Endodermal cell (in vitro differentiated cells): Measurements from ENCODE around the gene DLL1. TPM values are rescaled to one million over a fixed set of nuclear protein-coding genes. Genes with fewer than 3 reads are reported as not detected.

Source experiments
- DNase-seq: peaks from one replicate; pipeline ENCODE4 v3.0.0-alpha.2; 2017
- H3K27ac ChIP-seq: 2 replicates; pipeline ENCODE4 v1.5.1; 2013; ENCODE audit warnings: mild to moderate bottlenecking, low read depth, low read length, moderate library complexity
- H3K27me3 ChIP-seq: 2 replicates; pipeline ENCODE4 v1.6.1; 2013; ENCODE audit warnings: mild to moderate bottlenecking, low read length, moderate library complexity; ENCODE audit not compliant: insufficient read depth, control insufficient read depth, poor library complexity, severe bottlenecking
- H3K36me3 ChIP-seq: 2 replicates; pipeline ENCODE4 v1.7.0; 2013; ENCODE audit warnings: mild to moderate bottlenecking, low read length, moderate library complexity; ENCODE audit not compliant: control insufficient read depth, insufficient read depth
- H3K4me1 ChIP-seq: one replicate; pipeline ENCODE4 v1.7.0; 2013; ENCODE audit warnings: low read length; ENCODE audit not compliant: control insufficient read depth, insufficient read depth
- H3K4me3 ChIP-seq: 2 replicates; pipeline ENCODE4 v1.5.1; 2013; ENCODE audit warnings: mild to moderate bottlenecking, low read length, moderate library complexity
- H3K9ac ChIP-seq: 2 replicates; pipeline ENCODE4 v1.6.1; 2013; ENCODE audit warnings: mild to moderate bottlenecking, low read length, moderate library complexity; ENCODE audit not compliant: poor library complexity, severe bottlenecking; ENCODE audit errors: extremely low read depth
- H3K9me3 ChIP-seq: 2 replicates; pipeline ENCODE4 v1.6.1; 2013; ENCODE audit warnings: mild to moderate bottlenecking, low read length, moderate library complexity; ENCODE audit not compliant: control insufficient read depth
- H3K27ac Mint-ChIP-seq: 2 replicates; pipeline ENCODE4 v1.8.0; 2020; ENCODE audit warnings: mixed read lengths
- H3K27me3 Mint-ChIP-seq: 2 replicates; pipeline ENCODE4 v1.8.0; 2021; ENCODE audit warnings: mild to moderate bottlenecking, mixed read lengths; ENCODE audit not compliant: insufficient read depth
- H3K36me3 Mint-ChIP-seq: 2 replicates; pipeline ENCODE4 v1.8.0; 2020; ENCODE audit warnings: low read depth, mixed read lengths
- H3K4me1 Mint-ChIP-seq: 2 replicates; pipeline ENCODE4 v1.8.0; 2020; ENCODE audit warnings: mixed read lengths
- H3K4me3 Mint-ChIP-seq: 2 replicates; pipeline ENCODE4 v1.8.0; 2020; ENCODE audit warnings: mild to moderate bottlenecking, moderate library complexity, mixed read lengths
- H3K9me3 Mint-ChIP-seq: 2 replicates; pipeline ENCODE4 v1.8.0; 2020; ENCODE audit warnings: mild to moderate bottlenecking, mixed read lengths
- CTCF ChIP-seq: fragments of 200-600 bp; sonication (generic); conservative IDR thresholded peaks from 2 replicates; pipeline ENCODE4 v1.5.0; 2021; ENCODE audit warnings: antibody characterized with exemption, mild to moderate bottlenecking
- WGBS, 2 experiments: methylation state at CpG; one replicate each; pipeline versions ENCODE4 v1.1.5 to v1.1.7; 2013; ENCODE audit warnings: missing lambda C conversion rate in 2 of 2, mixed read lengths in 1 of 2; ENCODE audit not compliant: insufficient coverage in 1 of 2, insufficient read length in 1 of 2; 5-methylcytosine and 5-hydroxymethylcytosine counted together
- total RNA-seq, 2 donors: library from RNA; stranded (reverse); fragmentation: NEBNext Ultra II Directional in 1 of 2; extraction: Animal tissue kit (Norgen Biotek cat#: 25700) in 1 of 2; gene quantifications; 2 replicates in 1 of 2; 3 replicates in 1 of 2; pipeline ENCODE4 v1.2.1, GENCODE V29; 2021

The DLL1 gene
- total RNA-seq, 2 donors from 2014 or later = 3.1 to 3.6 TPM

- H3K36me3 ChIP-seq = no peaks in the 10 kb centered on the region
- no peak for DNase-seq
- Mint-ChIP-seq H3K4me3 (no peak overlapping the region), H3K4me1 (no peaks in the 10 kb centered on the region), H3K27ac (peak overlapping the region; percentile 21), H3K27me3 (no peaks in the 10 kb centered on the region), H3K9me3 (no peaks in the 10 kb centered on the region), H3K36me3 (no peaks in the 10 kb centered on the region)
- no peak overlapping the region for H3K4me3 ChIP-seq
- H3K27ac ChIP-seq = no peak overlapping the region
- H3K9me3 ChIP-seq = no peaks in the 10 kb centered on the region
- no peak overlapping the region for H3K9ac ChIP-seq
- no peaks in the 10 kb centered on the region for H3K4me1 ChIP-seq
- 90 to 91% methylated on average over 10 to 11 of the region's 11 CpGs for WGBS, 2 experiments
- H3K27me3 ChIP-seq = no peaks in the 10 kb centered on the region
- no peak for TF ChIP-seq CTCF
These were observed 40.4 kb downstream of the DLL1 start for GRCh38 chr6:170250455-170250854.

- Histone ChIP-seq H3K36me3 (no peaks in the 10 kb centered on the region), H3K4me3 (no peak overlapping the region), H3K4me1 (no peaks in the 10 kb centered on the region), H3K9me3 (no peaks in the 10 kb centered on the region), H3K27ac (peak overlapping the region; percentile 49), H3K9ac (no peak overlapping the region), H3K27me3 (no peaks in the 10 kb centered on the region)
- no peak overlapping the region for H3K4me3 Mint-ChIP-seq
- no peak for TF ChIP-seq CTCF
- peaks cover 3% of the 10 kb centered on the region for H3K4me1 Mint-ChIP-seq
- DNase-seq = no peak
- WGBS, 2 experiments = 94 to 100% methylated on average over 10 to 15 of the region's 15 CpGs
- no peaks in the 10 kb centered on the region for H3K36me3 Mint-ChIP-seq
- no peaks in the 10 kb centered on the region for H3K9me3 Mint-ChIP-seq
- peak overlapping the region; percentile 66 for H3K27ac Mint-ChIP-seq
- H3K27me3 Mint-ChIP-seq = no peaks in the 10 kb centered on the region
These were observed 41.1 kb downstream of the DLL1 start for GRCh38 chr6:170249817-170250216.

- no peaks in the 10 kb centered on the region for H3K36me3 Mint-ChIP-seq
- Histone ChIP-seq H3K4me3 (no peak overlapping the region), H3K36me3 (no peaks in the 10 kb centered on the region), H3K4me1 (peaks cover 2% of the 10 kb centered on the region), H3K27me3 (no peaks in the 10 kb centered on the region), H3K27ac (no peak overlapping the region), H3K9me3 (no peaks in the 10 kb centered on the region), H3K9ac (no peak overlapping the region)
- peaks cover 9% of the 10 kb centered on the region for H3K4me1 Mint-ChIP-seq
- no peak for DNase-seq
- no peak overlapping the region for H3K4me3 Mint-ChIP-seq
- no peak for TF ChIP-seq CTCF
- H3K27me3 Mint-ChIP-seq = no peaks in the 10 kb centered on the region
- WGBS, 2 experiments = 91 to 96% methylated on average over 20 to 27 of the region's 27 CpGs
- no peak overlapping the region for H3K27ac Mint-ChIP-seq
- no peaks in the 10 kb centered on the region for H3K9me3 Mint-ChIP-seq
These were observed 41.8 kb downstream of the DLL1 start for GRCh38 chr6:170248861-170249600.
